Colonic mucosa (tissue), 4 donors: ENCODE data around the gene TSPAN10. TPM values are rescaled to one million over a fixed set of nuclear protein-coding genes. Genes with fewer than 3 reads are reported as not detected.

Experiments
- DNase-seq: peaks from one replicate; pipeline ENCODE4 v3.0.0-alpha.2; 2020
- H3K27ac ChIP-seq: fragments of 200-600 bp; one replicate; pipeline ENCODE4 v1.8.0; 2021
- H3K27me3 ChIP-seq: fragments of 200-600 bp; one replicate; pipeline ENCODE4 v1.8.0; 2021
- H3K36me3 ChIP-seq: fragments of 200-600 bp; one replicate; pipeline ENCODE4 v1.8.0; 2021
- H3K4me1 ChIP-seq: fragments of 200-600 bp; one replicate; pipeline ENCODE4 v1.8.0; 2021; ENCODE audit warnings: mild to moderate bottlenecking
- H3K4me3 ChIP-seq: fragments of 200-600 bp; one replicate; pipeline ENCODE4 v1.8.0; 2021
- H3K9ac ChIP-seq, 2 donors: one replicate each; pipeline ENCODE4 v1.7.0; 2013; ENCODE audit warnings: control low read depth in 2 of 2, low read depth in 2 of 2, low read length in 2 of 2
- H3K9me3 ChIP-seq: fragments of 200-600 bp; one replicate; pipeline ENCODE4 v1.8.0; 2021
- intact Hi-C: fragments of 100-400 bp; cut with DNase I; formaldehyde crosslinking; loops from one replicate; pipeline ENCODE4 v1.14.1; 2022
- total RNA-seq, 2 donors: library from RNA; stranded (reverse); fragmentation: NEBNext Ultra II Directional in 1 of 2; extraction: Animal tissue kit (Norgen Biotek cat#: 25700) in 1 of 2; gene quantifications; one replicate each; pipeline ENCODE4 v1.2.1, GENCODE V29; 2021
- TF ChIP-seq, protein P1 (sequence below): fragments of 200-600 bp; IDR thresholded peaks from one replicate; pipeline ENCODE4 v1.8.0; 2022; ENCODE audit warnings: antibody characterized with exemption, mild to moderate bottlenecking
- donor health status: healthy.
- donor health status: DM: no; HTN: no; CAD: no.
- donor health status: DM: no; HTN: no; CAD: no.

TSPAN10 gene
- total RNA-seq, 2 donors from 2014 or later = 0.25 to 0.32 TPM

DNA sequence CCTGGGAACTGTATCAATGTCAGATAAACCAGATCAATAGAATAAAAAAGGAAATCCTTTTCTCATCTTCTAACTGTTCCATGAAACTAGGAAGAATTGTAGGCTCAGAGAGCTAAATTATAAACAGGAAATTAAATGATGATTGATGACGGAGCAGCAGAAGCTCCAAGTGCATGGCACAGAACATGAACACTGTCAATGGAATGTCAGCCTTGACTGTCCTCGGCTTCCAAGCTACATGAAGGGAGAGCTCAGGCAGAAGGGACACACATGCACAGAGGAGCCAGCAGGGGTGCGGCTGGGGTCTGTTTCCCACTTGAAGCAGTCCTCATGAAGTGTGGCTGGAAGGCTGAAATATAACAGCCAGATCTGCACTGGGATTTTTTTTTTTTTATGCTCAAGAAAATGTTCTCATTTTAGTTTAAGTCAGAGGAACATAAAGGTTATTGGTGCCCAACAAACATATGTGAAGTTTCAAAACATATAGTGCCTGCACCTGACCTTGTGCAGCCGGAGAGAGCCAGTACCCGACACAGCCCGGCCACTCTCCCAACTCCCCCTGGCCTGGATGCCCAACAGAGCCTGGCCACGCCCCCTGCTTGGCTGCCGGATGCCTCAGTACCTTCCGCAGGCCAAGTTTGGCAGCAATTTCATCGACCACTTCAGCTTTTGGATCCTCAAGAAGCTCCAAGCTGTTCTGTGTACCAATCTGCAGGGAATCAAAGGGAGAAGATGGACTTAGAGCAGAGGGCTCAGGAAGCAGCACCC, 37.1 kb upstream of the TSPAN10 start:
- intact Hi-C loops = loop anchor here (5.0 kb wide), 2 partner anchors 43 to 348 kb away; no protein-coding TSS in a partner anchor
- Histone ChIP-seq H3K36me3 (peaks cover 22% of the 10 kb centered on the region), H3K9me3 (no peaks in the 10 kb centered on the region), H3K4me1 (no peaks in the 10 kb centered on the region), H3K27ac (no peak overlapping the region), H3K27me3 (no peaks in the 10 kb centered on the region), H3K4me3 (no peak overlapping the region), H3K9ac (no peak overlapping the region)
- TF ChIP-seq, protein P1, sequence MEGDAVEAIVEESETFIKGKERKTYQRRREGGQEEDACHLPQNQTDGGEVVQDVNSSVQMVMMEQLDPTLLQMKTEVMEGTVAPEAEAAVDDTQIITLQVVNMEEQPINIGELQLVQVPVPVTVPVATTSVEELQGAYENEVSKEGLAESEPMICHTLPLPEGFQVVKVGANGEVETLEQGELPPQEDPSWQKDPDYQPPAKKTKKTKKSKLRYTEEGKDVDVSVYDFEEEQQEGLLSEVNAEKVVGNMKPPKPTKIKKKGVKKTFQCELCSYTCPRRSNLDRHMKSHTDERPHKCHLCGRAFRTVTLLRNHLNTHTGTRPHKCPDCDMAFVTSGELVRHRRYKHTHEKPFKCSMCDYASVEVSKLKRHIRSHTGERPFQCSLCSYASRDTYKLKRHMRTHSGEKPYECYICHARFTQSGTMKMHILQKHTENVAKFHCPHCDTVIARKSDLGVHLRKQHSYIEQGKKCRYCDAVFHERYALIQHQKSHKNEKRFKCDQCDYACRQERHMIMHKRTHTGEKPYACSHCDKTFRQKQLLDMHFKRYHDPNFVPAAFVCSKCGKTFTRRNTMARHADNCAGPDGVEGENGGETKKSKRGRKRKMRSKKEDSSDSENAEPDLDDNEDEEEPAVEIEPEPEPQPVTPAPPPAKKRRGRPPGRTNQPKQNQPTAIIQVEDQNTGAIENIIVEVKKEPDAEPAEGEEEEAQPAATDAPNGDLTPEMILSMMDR = no peak
- no peak for DNase-seq

DNA sequence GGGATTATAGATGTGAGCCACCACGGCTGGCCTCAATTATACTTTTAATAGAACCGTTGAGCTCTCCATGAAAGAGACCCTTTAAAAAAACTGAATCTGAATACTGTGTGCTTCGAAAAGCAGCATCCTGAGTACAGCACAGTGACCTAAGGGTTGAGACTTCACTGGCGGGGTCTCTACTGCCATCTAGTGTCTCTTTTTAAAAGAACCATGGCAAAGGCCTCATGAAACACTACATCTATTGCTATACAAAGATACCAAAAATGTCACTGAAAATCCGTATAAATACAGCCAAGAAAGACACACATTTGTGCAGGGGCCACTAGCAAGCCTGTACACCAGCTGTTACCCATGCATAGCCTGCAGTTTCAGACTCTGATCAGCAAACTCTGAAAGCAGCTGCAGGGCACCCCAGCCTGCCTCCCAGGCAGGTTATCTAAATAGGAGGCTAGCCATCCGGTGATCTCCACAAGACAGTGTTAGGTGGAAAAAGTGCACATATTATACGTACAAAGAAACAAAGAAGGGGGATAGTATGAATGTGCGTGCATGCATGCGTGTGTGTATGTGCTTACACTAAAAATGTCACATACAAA, 35.4 kb upstream of the TSPAN10 start:
- Histone ChIP-seq H3K27me3 (no peaks in the 10 kb centered on the region), H3K4me1 (no peaks in the 10 kb centered on the region), H3K4me3 (no peak overlapping the region), H3K9me3 (no peaks in the 10 kb centered on the region), H3K36me3 (peaks cover 19% of the 10 kb centered on the region), H3K27ac (no peak overlapping the region), H3K9ac (no peak overlapping the region)
- intact Hi-C loops = loop anchor here (5.0 kb wide), 1 partner anchor 349 kb away; no protein-coding TSS in a partner anchor
- TF ChIP-seq, protein P1 = peak; percentile 74
- DNase-seq = peak; percentile 52

DNA sequence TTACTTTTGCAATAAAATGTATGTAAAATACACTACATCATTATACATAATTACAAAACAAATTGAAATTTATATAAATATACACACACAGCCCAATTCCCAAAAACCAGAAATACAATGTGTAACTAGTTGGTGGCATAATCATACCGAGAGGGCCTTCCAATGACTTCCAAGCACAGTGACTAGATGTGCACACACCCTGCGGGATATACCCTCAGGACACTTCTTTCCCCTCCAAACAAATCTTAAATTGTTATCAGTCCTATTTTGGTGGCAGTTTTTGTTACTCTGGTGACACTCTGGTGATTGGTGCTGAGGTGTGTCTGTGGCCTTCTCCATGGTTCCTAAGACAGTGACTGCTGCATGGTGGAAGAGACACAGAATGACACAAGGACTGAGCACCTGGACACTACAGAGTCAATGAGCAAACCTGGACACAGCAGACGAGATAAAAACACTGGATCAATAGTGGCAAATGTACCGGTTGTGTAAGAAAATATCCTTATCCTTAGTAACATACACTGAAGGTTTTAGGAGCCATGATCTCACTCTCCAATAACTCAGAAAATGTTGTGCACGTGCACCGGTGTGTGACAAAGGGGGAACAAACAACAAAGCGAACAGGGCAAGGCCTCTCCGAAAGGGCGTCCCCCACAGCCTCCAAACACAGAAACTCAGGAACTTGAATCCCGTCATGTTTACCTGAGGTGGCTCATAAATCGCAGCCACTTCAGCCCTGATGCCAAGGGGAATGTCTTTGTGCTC, 33.0 kb upstream of the TSPAN10 start:
- no peak overlapping the region for H3K27ac ChIP-seq

DNA sequence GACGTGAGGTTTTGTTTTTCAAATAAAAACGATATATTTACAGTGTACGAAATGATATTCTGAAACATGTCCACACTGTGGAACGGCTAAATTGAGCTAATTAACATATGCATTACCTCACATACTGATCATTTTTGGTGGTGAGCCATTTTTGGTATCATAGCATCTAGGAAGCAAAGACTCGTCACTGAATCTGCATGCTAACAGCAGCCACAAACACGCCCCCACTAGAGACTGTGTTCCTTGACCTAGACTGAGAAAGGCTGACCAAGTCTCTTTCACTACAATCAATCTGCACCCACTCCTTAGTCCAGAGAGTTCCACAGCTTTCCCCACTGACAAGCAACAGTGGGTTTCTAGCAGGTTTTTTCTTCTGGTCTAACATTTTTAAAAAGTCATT, 29.6 kb upstream of the TSPAN10 start:
- Histone ChIP-seq H3K36me3 (peaks cover 38% of the 10 kb centered on the region), H3K27ac (no peak overlapping the region)
- intact Hi-C loops = no loop called here

More for the DNA sequence above, 33.0 kb upstream of the TSPAN10 start:
- Histone ChIP-seq H3K4me1 (no peaks in the 10 kb centered on the region), H3K27me3 (no peaks in the 10 kb centered on the region), H3K9ac (no peak overlapping the region), H3K9me3 (no peaks in the 10 kb centered on the region), H3K4me3 (no peak overlapping the region), H3K36me3 (peaks cover 28% of the 10 kb centered on the region)
- TF ChIP-seq, protein P1 = no peak
- DNase-seq = no peak
- intact Hi-C loops = loop anchor here (5.0 kb wide), 1 partner anchor 352 kb away; no protein-coding TSS in a partner anchor

DNA sequence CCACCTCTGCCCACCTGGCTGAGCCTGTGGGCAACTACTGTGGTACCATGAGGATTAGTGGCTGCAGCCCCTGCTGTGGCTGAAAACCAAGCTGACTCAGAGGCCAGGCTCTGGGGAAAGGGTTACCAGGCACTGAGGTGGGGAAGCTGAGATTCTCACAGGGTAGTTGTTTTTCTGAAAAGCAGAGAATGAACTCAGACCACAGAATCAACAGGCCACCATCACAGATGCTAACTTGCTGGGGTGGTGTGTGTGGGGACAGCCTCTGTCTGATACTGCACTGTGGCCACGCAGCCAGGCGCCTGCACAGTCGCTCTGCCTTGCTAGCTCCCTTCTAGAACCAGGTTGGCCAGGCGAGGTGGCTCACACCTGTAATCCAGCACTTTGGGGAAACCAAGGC, 28.9 kb upstream of the TSPAN10 start:
- Histone ChIP-seq H3K27me3 (no peaks in the 10 kb centered on the region), H3K4me3 (no peak overlapping the region), H3K36me3 (peaks cover 37% of the 10 kb centered on the region), H3K27ac (no peak overlapping the region), H3K9ac (no peak overlapping the region), H3K9me3 (no peaks in the 10 kb centered on the region), H3K4me1 (no peaks in the 10 kb centered on the region)
- DNase-seq = no peak
- TF ChIP-seq, protein P1 = no peak
- intact Hi-C loops = no loop called here

More for the DNA sequence above, 29.6 kb upstream of the TSPAN10 start:
- no peak overlapping the region for H3K9ac ChIP-seq
- H3K4me3 ChIP-seq = no peak overlapping the region
- H3K9me3 ChIP-seq = no peaks in the 10 kb centered on the region
- H3K4me1 ChIP-seq = no peaks in the 10 kb centered on the region
- no peaks in the 10 kb centered on the region for H3K27me3 ChIP-seq
- DNase-seq = no peak
- TF ChIP-seq, protein P1 = no peak
